Measurements from ENCODE around the gene YTHDF1. TPM values are rescaled to one million over a fixed set of nuclear protein-coding genes. Genes with fewer than 3 reads are reported as not detected.

The YTHDF1 gene
- total RNA-seq, 2 donors from 2014 or later = 23.7 to 40.3 TPM

- no peak overlapping the region for H3K27ac Mint-ChIP-seq
- no peaks in the 10 kb centered on the region for H3K27me3 Mint-ChIP-seq
- H3K36me3 Mint-ChIP-seq (ENCODE audit: low read depth) = no peaks in the 10 kb centered on the region
- no peaks in the 10 kb centered on the region for H3K4me1 Mint-ChIP-seq
- no peak overlapping the region for H3K4me3 Mint-ChIP-seq
- H3K9me3 Mint-ChIP-seq = no peaks in the 10 kb centered on the region
- ATAC-seq (replicated peaks) = no peak
Observed at GRCh38 chr20:63239431-63239830, 23.5 kb upstream of the YTHDF1 start.

- no peaks in the 10 kb centered on the region for H3K4me1 Mint-ChIP-seq
- no peak overlapping the region for H3K4me3 Mint-ChIP-seq
- H3K9me3 Mint-ChIP-seq = no peaks in the 10 kb centered on the region
- no peak overlapping the region for H3K27ac Mint-ChIP-seq
- H3K36me3 Mint-ChIP-seq (ENCODE audit: low read depth) = no peaks in the 10 kb centered on the region
- ATAC-seq (replicated peaks) = no peak
- H3K27me3 Mint-ChIP-seq = no peaks in the 10 kb centered on the region
Observed at GRCh38 chr20:63238514-63239125, 22.7 kb upstream of the YTHDF1 start.

- no peak for ATAC-seq (replicated peaks)
- Mint-ChIP-seq H3K4me1 (no peaks in the 10 kb centered on the region), H3K36me3 (ENCODE audit: low read depth) (no peaks in the 10 kb centered on the region), H3K9me3 (no peaks in the 10 kb centered on the region), H3K27ac (no peak overlapping the region), H3K27me3 (no peaks in the 10 kb centered on the region), H3K4me3 (no peak overlapping the region)
Observed at GRCh38 chr20:63238031-63238430, 22.1 kb upstream of the YTHDF1 start.

GRCh38 chr20:63236116-63236837 lies 20.3 kb upstream of the YTHDF1 start:
- no peak overlapping the region for H3K4me3 Mint-ChIP-seq
- H3K27ac Mint-ChIP-seq = no peak overlapping the region
- H3K4me1 Mint-ChIP-seq = no peaks in the 10 kb centered on the region

GRCh38 chr20:63235399-63235983 lies 19.6 kb upstream of the YTHDF1 start, which contains the start of gene BIRC7:
TSS of gene BIRC7 (plus strand) at chr20:63235905. CDS start at chr20:63236097, 192 bp downstream.
- H3K9me3 Mint-ChIP-seq = no peaks in the 10 kb centered on the region

More at GRCh38 chr20:63236116-63236837, 20.3 kb upstream of the YTHDF1 start:
- Mint-ChIP-seq H3K27me3 (peaks cover 10% of the 10 kb centered on the region), H3K36me3 (ENCODE audit: low read depth) (no peaks in the 10 kb centered on the region), H3K9me3 (no peaks in the 10 kb centered on the region)
- no peak for ATAC-seq (replicated peaks)

GRCh38 chr20:63234693-63235398 lies 18.9 kb upstream of the YTHDF1 start:
- Mint-ChIP-seq H3K4me3 (no peak overlapping the region), H3K9me3 (no peaks in the 10 kb centered on the region), H3K27me3 (peaks cover 22% of the 10 kb centered on the region), H3K4me1 (no peaks in the 10 kb centered on the region), H3K36me3 (ENCODE audit: low read depth) (no peaks in the 10 kb centered on the region), H3K27ac (no peak overlapping the region)
- ATAC-seq (replicated peaks) = no peak

More at GRCh38 chr20:63235399-63235983, 19.6 kb upstream of the YTHDF1 start, which contains the start of gene BIRC7:
- peaks cover 16% of the 10 kb centered on the region for H3K27me3 Mint-ChIP-seq
- no peak within 1 kb of the TSS for H3K27ac Mint-ChIP-seq
- peak; percentile 45 for ATAC-seq (replicated peaks)
- no peaks in the 10 kb centered on the region for H3K4me1 Mint-ChIP-seq
- H3K4me3 Mint-ChIP-seq = no peak within 1 kb of the TSS
- H3K36me3 Mint-ChIP-seq (ENCODE audit: low read depth) = no peaks in the 10 kb centered on the region

- Mint-ChIP-seq H3K27me3 (peaks cover 32% of the 10 kb centered on the region), H3K4me1 (no peaks in the 10 kb centered on the region), H3K27ac (no peak overlapping the region), H3K9me3 (no peaks in the 10 kb centered on the region), H3K4me3 (no peak overlapping the region), H3K36me3 (ENCODE audit: low read depth) (no peaks in the 10 kb centered on the region)
- no peak for ATAC-seq (replicated peaks)
Observed at GRCh38 chr20:63233924-63234323, 18.0 kb upstream of the YTHDF1 start.

GRCh38 chr20:63233061-63233344 lies 17.1 kb upstream of the YTHDF1 start:
- Mint-ChIP-seq H3K27me3 (peaks cover 32% of the 10 kb centered on the region), H3K9me3 (no peaks in the 10 kb centered on the region), H3K4me1 (no peaks in the 10 kb centered on the region), H3K4me3 (no peak overlapping the region), H3K36me3 (ENCODE audit: low read depth) (no peaks in the 10 kb centered on the region), H3K27ac (no peak overlapping the region)
- no peak for ATAC-seq (replicated peaks)

- Mint-ChIP-seq H3K36me3 (ENCODE audit: low read depth) (no peaks in the 10 kb centered on the region), H3K27ac (no peak overlapping the region), H3K4me3 (no peak overlapping the region), H3K4me1 (no peaks in the 10 kb centered on the region), H3K9me3 (no peaks in the 10 kb centered on the region), H3K27me3 (peaks cover 32% of the 10 kb centered on the region)
- ATAC-seq (replicated peaks) = no peak
Observed at GRCh38 chr20:63232235-63233060, 16.5 kb upstream of the YTHDF1 start.

- no peaks in the 10 kb centered on the region for H3K36me3 Mint-ChIP-seq (ENCODE audit: low read depth)
- H3K4me3 Mint-ChIP-seq = no peak overlapping the region
- H3K9me3 Mint-ChIP-seq = no peaks in the 10 kb centered on the region
- no peak for ATAC-seq (replicated peaks)
- H3K27ac Mint-ChIP-seq = no peak overlapping the region
- peaks cover 32% of the 10 kb centered on the region for H3K27me3 Mint-ChIP-seq
- no peaks in the 10 kb centered on the region for H3K4me1 Mint-ChIP-seq
Observed at GRCh38 chr20:63230800-63231268, 14.9 kb upstream of the YTHDF1 start.

GRCh38 chr20:63228806-63229205 lies 12.9 kb upstream of the YTHDF1 start:
- Mint-ChIP-seq H3K27me3 (peaks cover 32% of the 10 kb centered on the region), H3K36me3 (ENCODE audit: low read depth) (no peaks in the 10 kb centered on the region), H3K27ac (no peak overlapping the region), H3K4me3 (no peak overlapping the region), H3K9me3 (no peaks in the 10 kb centered on the region), H3K4me1 (no peaks in the 10 kb centered on the region)
- ATAC-seq (replicated peaks) = no peak

GRCh38 chr20:63227260-63227659 lies 11.3 kb upstream of the YTHDF1 start:
- Mint-ChIP-seq H3K9me3 (no peaks in the 10 kb centered on the region), H3K4me3 (no peak overlapping the region), H3K27ac (no peak overlapping the region), H3K36me3 (ENCODE audit: low read depth) (no peaks in the 10 kb centered on the region), H3K4me1 (no peaks in the 10 kb centered on the region), H3K27me3 (peaks cover 31% of the 10 kb centered on the region)
- ATAC-seq (replicated peaks) = no peak

- peaks cover 21% of the 10 kb centered on the region for H3K27me3 Mint-ChIP-seq
- H3K27ac Mint-ChIP-seq = no peak overlapping the region
- H3K36me3 Mint-ChIP-seq (ENCODE audit: low read depth) = no peaks in the 10 kb centered on the region
- H3K9me3 Mint-ChIP-seq = no peaks in the 10 kb centered on the region
- H3K4me1 Mint-ChIP-seq = no peaks in the 10 kb centered on the region
- ATAC-seq (replicated peaks) = no peak
- no peak overlapping the region for H3K4me3 Mint-ChIP-seq
Observed at GRCh38 chr20:63226042-63226943, 10.4 kb upstream of the YTHDF1 start.
